Osteoblast (primary cell): ENCODE data around the gene ERICH6B. TPM values are rescaled to one million over a fixed set of nuclear protein-coding genes. Genes with fewer than 3 reads are reported as not detected.

Source experiments
- DNase-seq: peaks from one replicate; pipeline ENCODE4 v3.0.0; 2011; ENCODE audit warnings: low spot score, mixed read lengths; ENCODE audit not compliant: insufficient read length; ENCODE audit errors: missing footprints
- H2AFZ ChIP-seq: 2 replicates; pipeline ENCODE4 v1.6.0; 2011; ENCODE audit warnings: mild to moderate bottlenecking, low read length
- H3K27ac ChIP-seq: 2 replicates; pipeline ENCODE4 v1.5.1; 2011; ENCODE audit warnings: mild to moderate bottlenecking, low read depth, low read length, moderate library complexity
- H3K27me3 ChIP-seq: 2 replicates; pipeline ENCODE4 v1.6.0; 2012; ENCODE audit warnings: mild to moderate bottlenecking, control low read depth, inconsistent platforms, low read length, moderate library complexity; ENCODE audit not compliant: insufficient read depth
- H3K36me3 ChIP-seq: 2 replicates; pipeline ENCODE4 v1.5.1; 2011; ENCODE audit warnings: mild to moderate bottlenecking, low read length, control low read depth, moderate library complexity; ENCODE audit not compliant: insufficient read depth
- H3K4me1 ChIP-seq: 2 replicates; pipeline ENCODE4 v1.5.1; 2011; ENCODE audit warnings: mild to moderate bottlenecking, low read length, control low read depth, moderate library complexity; ENCODE audit not compliant: insufficient read depth
- H3K4me2 ChIP-seq: 2 replicates; pipeline ENCODE4 v1.6.0; 2011; ENCODE audit warnings: mild to moderate bottlenecking, low read length; ENCODE audit not compliant: insufficient read depth
- H3K4me3 ChIP-seq: fragments of 200-600 bp; sonication (generic); 3 replicates; pipeline ENCODE4 v1.5.1; 2012; ENCODE audit warnings: mild to moderate bottlenecking, low read length, inconsistent platforms; ENCODE audit not compliant: insufficient read depth
- H3K79me2 ChIP-seq: 2 replicates; pipeline ENCODE4 v1.6.0; 2012; ENCODE audit warnings: mild to moderate bottlenecking, low read length, control low read depth, inconsistent platforms; ENCODE audit not compliant: insufficient read depth
- H3K9me3 ChIP-seq: 2 replicates; pipeline ENCODE4 v1.5.1; 2011; ENCODE audit warnings: low read depth, low read length, control low read depth
- H4K20me1 ChIP-seq: 2 replicates; pipeline ENCODE4 v1.6.0; 2012; ENCODE audit warnings: mild to moderate bottlenecking, low read length, control low read depth; ENCODE audit not compliant: insufficient read depth
- total RNA-seq: library from RNA; depleted of rRNA; stranded (reverse); fragments of >200 nt; gene quantifications from 2 replicates; pipeline ENCODE4 v1.2.3, GENCODE V29; 2012
- TF ChIP-seq, protein P1 (sequence below): IDR thresholded peaks from 2 replicates; pipeline ENCODE4 v1.5.1; 2011; ENCODE audit warnings: mild to moderate bottlenecking, low read depth, low read length, moderate library complexity; ENCODE audit errors: extremely low read depth

The ERICH6B gene
- total RNA-seq, 1 donor, result not detected

DNA sequence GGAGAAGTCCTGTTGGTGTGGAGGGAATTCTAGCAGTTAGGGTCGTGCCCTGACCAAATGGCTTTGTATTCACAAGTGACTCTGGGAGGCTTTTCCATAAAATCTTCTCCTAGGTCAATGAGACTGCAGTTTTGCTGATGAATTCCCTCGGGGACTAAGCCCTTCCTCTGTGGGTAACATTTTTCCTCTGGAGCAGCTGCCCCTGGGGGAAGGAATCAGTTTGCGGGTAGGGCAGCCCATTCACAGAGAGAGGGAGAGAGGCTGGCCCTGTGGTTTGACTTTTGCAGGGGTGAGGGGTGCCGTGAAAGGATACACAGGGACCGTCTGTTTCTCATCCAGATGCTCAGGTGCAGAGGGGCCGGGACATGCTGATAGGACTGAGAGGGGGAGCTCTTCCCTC is 67.3 kb downstream of the ERICH6B start:
- Histone ChIP-seq H3K4me1 (no peaks in the 10 kb centered on the region), H4K20me1 (no peaks in the 10 kb centered on the region), H3K27ac (no peak overlapping the region), H3K36me3 (no peaks in the 10 kb centered on the region), H3K27me3 (peaks cover 32% of the 10 kb centered on the region), H3K79me2 (no peaks in the 10 kb centered on the region), H3K4me3 (no peak overlapping the region), H3K4me2 (no peak overlapping the region), H3K9me3 (no peaks in the 10 kb centered on the region), H2AFZ (no peak overlapping the region)
- DNase-seq, result no peak
- TF ChIP-seq, protein P1, sequence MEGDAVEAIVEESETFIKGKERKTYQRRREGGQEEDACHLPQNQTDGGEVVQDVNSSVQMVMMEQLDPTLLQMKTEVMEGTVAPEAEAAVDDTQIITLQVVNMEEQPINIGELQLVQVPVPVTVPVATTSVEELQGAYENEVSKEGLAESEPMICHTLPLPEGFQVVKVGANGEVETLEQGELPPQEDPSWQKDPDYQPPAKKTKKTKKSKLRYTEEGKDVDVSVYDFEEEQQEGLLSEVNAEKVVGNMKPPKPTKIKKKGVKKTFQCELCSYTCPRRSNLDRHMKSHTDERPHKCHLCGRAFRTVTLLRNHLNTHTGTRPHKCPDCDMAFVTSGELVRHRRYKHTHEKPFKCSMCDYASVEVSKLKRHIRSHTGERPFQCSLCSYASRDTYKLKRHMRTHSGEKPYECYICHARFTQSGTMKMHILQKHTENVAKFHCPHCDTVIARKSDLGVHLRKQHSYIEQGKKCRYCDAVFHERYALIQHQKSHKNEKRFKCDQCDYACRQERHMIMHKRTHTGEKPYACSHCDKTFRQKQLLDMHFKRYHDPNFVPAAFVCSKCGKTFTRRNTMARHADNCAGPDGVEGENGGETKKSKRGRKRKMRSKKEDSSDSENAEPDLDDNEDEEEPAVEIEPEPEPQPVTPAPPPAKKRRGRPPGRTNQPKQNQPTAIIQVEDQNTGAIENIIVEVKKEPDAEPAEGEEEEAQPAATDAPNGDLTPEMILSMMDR, result no peak

- H2AFZ ChIP-seq, result no peak overlapping the region
- TF ChIP-seq, protein P1, result no peak
- H3K4me2 ChIP-seq, result no peak overlapping the region
- no peak for DNase-seq
- H3K27me3 ChIP-seq, result peaks cover 28% of the 10 kb centered on the region
- no peaks in the 10 kb centered on the region for H3K4me1 ChIP-seq
- no peak overlapping the region for H3K4me3 ChIP-seq
- H3K9me3 ChIP-seq, result no peaks in the 10 kb centered on the region
- H3K27ac ChIP-seq, result no peak overlapping the region
- no peaks in the 10 kb centered on the region for H4K20me1 ChIP-seq
- H3K79me2 ChIP-seq, result no peaks in the 10 kb centered on the region
- H3K36me3 ChIP-seq, result no peaks in the 10 kb centered on the region
Observed at GRCh38 chr13:45546410-45546765, 69.2 kb downstream of the ERICH6B start.

- no peak overlapping the region for H2AFZ ChIP-seq
- H3K4me3 ChIP-seq, result no peak overlapping the region
- H3K4me1 ChIP-seq, result no peaks in the 10 kb centered on the region
- peaks cover 28% of the 10 kb centered on the region for H3K27me3 ChIP-seq
- H3K79me2 ChIP-seq, result no peaks in the 10 kb centered on the region
- H3K27ac ChIP-seq, result no peak overlapping the region
- TF ChIP-seq, protein P1, result no peak
- no peak overlapping the region for H3K4me2 ChIP-seq
- no peaks in the 10 kb centered on the region for H3K36me3 ChIP-seq
- no peaks in the 10 kb centered on the region for H3K9me3 ChIP-seq
- DNase-seq, result no peak
- no peaks in the 10 kb centered on the region for H4K20me1 ChIP-seq
Observed at GRCh38 chr13:45545686-45546409, 69.7 kb downstream of the ERICH6B start.

DNA sequence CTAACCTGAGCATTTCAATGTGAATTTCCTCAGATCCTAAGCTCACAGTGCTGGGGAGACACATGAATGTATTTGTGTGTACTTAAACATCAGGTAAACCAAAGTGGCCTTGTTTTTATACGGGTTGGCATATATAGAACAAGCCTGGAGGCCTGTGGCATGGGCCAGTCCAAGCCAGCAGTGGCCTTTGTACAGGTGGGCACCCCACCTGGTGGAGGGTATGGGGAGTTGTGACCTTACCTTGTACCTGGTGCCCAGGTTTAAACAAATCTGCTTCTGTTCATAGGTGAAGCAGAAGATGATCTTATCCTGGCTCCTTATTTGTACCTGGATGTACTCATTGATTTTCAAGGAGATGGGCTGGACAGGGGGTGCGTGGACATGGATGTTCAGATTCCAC is 71.0 kb downstream of the ERICH6B start:
- no peaks in the 10 kb centered on the region for H3K4me1 ChIP-seq
- no peaks in the 10 kb centered on the region for H3K36me3 ChIP-seq
- no peaks in the 10 kb centered on the region for H4K20me1 ChIP-seq
- DNase-seq, result no peak
- H3K27me3 ChIP-seq, result peaks cover 21% of the 10 kb centered on the region
- H3K79me2 ChIP-seq, result no peaks in the 10 kb centered on the region
- H2AFZ ChIP-seq, result no peak overlapping the region
- no peak overlapping the region for H3K4me2 ChIP-seq
- TF ChIP-seq, protein P1, result no peak
- no peak overlapping the region for H3K4me3 ChIP-seq
- H3K9me3 ChIP-seq, result no peaks in the 10 kb centered on the region
- H3K27ac ChIP-seq, result no peak overlapping the region
